ENCODE measurements around the gene MYCT1. TPM values are rescaled to one million over a fixed set of nuclear protein-coding genes. Genes with fewer than 3 reads are reported as not detected.

The MYCT1 gene
- total RNA-seq, 2 experiments from 2014 or later, result not detected

DNA sequence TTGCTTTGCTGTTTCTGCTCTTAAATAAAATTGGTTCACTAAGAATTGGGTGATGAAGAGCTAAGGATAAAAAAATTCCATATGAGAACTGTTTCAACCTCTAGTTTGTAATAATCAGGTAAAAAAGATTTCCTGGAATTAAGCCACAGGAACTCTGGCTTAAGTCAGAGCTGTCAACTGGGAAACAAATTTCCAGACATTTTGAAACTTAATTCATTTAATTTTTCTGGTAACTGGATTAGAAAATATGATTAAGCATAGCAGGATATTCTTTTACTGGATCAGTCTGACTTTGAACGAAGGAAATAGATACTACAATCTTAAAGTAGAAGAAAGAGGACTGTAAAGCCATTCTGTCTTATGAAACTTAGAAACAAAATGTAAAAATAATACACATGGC, 51.6 kb downstream of the MYCT1 start:
- no peaks in the 10 kb centered on the region for H3K36me3 Mint-ChIP-seq (ENCODE audit: low read depth)
- POLR2A ChIA-PET, result no interaction called here
- no peaks in the 10 kb centered on the region for H3K4me1 Mint-ChIP-seq (ENCODE audit: low read depth)
- intact Hi-C loops (cut with DNase I, micrococcal nuclease), result no loop called here
- Histone ChIP-seq H3K27ac (ENCODE audit: low read depth in 1 of 2, low read length in 2 of 2) (no peak overlapping the region), H3K4me3 (ENCODE audit: low read length) (no peak overlapping the region), H3K9me3 (ENCODE audit: control insufficient read depth in 1 of 2, insufficient read depth in 1 of 2, low read length in 2 of 2) (no peaks in the 10 kb centered on the region), H3K36me3 (ENCODE audit: insufficient read depth, low read length) (no peaks in the 10 kb centered on the region), H3K4me1 (ENCODE audit: insufficient read depth, low read length) (no peaks in the 10 kb centered on the region), H3K27me3 (ENCODE audit: control insufficient read depth in 1 of 2, insufficient read depth in 2 of 2, low read length in 2 of 2) (no peaks in the 10 kb centered on the region)
- no peaks in the 10 kb centered on the region for H3K9me3 Mint-ChIP-seq
- ATAC-seq (ENCODE audit: poor library complexity), result no peak
- no peak overlapping the region for H3K4me3 Mint-ChIP-seq
- peaks cover 3% of the 10 kb centered on the region for H3K27me3 Mint-ChIP-seq
- TF ChIP-seq, protein P1, sequence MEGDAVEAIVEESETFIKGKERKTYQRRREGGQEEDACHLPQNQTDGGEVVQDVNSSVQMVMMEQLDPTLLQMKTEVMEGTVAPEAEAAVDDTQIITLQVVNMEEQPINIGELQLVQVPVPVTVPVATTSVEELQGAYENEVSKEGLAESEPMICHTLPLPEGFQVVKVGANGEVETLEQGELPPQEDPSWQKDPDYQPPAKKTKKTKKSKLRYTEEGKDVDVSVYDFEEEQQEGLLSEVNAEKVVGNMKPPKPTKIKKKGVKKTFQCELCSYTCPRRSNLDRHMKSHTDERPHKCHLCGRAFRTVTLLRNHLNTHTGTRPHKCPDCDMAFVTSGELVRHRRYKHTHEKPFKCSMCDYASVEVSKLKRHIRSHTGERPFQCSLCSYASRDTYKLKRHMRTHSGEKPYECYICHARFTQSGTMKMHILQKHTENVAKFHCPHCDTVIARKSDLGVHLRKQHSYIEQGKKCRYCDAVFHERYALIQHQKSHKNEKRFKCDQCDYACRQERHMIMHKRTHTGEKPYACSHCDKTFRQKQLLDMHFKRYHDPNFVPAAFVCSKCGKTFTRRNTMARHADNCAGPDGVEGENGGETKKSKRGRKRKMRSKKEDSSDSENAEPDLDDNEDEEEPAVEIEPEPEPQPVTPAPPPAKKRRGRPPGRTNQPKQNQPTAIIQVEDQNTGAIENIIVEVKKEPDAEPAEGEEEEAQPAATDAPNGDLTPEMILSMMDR (IDR thresholded peaks at IDR 0.05), result no peak
- no peak for DNase-seq
- H3K27ac Mint-ChIP-seq, result no peak overlapping the region
- CTCF ChIA-PET, result no interaction called here

DNA sequence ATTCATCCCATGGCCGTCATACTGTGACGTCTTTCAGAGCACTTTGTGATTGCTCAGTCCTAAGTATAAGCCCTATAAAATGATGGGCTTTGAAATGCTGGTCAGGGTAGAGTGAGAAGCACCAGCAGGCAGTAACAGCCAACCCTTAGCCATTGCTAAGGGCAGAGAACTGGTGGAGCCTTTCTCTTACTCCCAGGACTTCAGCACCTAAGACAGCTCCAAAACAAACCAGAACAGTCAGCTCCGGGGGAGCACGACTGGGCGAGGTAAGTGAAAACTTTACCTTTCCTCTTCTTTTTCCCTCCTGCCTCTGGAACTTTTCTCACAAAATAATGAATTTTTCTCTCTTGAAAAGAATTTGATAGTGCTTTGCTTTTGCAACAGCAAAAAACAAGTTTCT, 53.0 kb downstream of the MYCT1 start, which contains the start of gene VIP:
Gene VIP (plus strand): TSS at position 104 of the 400 bp plus-strand sequence. CDS start 1,381 bp downstream, outside the sequence.
- intact Hi-C loops (cut with DNase I, micrococcal nuclease), result no loop called here
- H3K27ac Mint-ChIP-seq, result no peak within 1 kb of the TSS
- POLR2A ChIA-PET, result no interaction called here
- Histone ChIP-seq H3K27ac (ENCODE audit: low read depth in 1 of 2, low read length in 2 of 2) (no peak within 1 kb of the TSS), H3K36me3 (ENCODE audit: insufficient read depth, low read length) (no peaks in the 10 kb centered on the region), H3K27me3 (ENCODE audit: control insufficient read depth in 1 of 2, insufficient read depth in 2 of 2, low read length in 2 of 2) (no peaks in the 10 kb centered on the region), H3K4me1 (ENCODE audit: insufficient read depth, low read length) (no peaks in the 10 kb centered on the region), H3K9me3 (ENCODE audit: control insufficient read depth in 1 of 2, insufficient read depth in 1 of 2, low read length in 2 of 2) (no peaks in the 10 kb centered on the region), H3K4me3 (ENCODE audit: low read length) (no peak within 1 kb of the TSS)
- CTCF ChIA-PET, result no interaction called here
- DNase-seq (no peak), ATAC-seq (ENCODE audit: poor library complexity) (no peak)
- TF ChIP-seq, protein P1 (IDR thresholded peaks at IDR 0.05), result no peak
- peaks cover 5% of the 10 kb centered on the region for H3K27me3 Mint-ChIP-seq
- H3K4me1 Mint-ChIP-seq (ENCODE audit: low read depth), result no peaks in the 10 kb centered on the region
- H3K9me3 Mint-ChIP-seq, result no peaks in the 10 kb centered on the region
- no peaks in the 10 kb centered on the region for H3K36me3 Mint-ChIP-seq (ENCODE audit: low read depth)
- H3K4me3 Mint-ChIP-seq, result no peak within 1 kb of the TSS

DNA sequence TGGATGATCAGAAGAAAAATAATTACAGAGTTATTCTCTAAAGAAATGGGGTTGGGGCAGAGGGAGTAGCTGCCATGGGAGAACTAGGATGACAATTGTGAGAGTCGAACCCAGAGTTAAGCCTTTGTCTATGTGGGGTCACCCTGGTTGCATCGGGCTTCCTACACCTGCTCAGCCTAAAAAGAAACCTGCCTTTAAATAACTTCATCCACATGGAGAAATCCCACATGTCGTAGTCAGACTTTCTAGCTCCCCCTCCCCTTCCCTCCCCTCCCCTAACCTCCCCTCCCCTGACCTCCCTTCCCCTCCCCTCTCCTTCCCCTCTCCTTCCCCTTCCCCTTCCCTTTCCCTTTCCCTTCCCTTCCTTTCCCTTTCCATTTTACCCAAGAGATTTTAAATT, 67.6 kb downstream of the MYCT1 start:
- Mint-ChIP-seq H3K4me1 (ENCODE audit: low read depth) (no peaks in the 10 kb centered on the region), H3K27ac (no peak overlapping the region), H3K36me3 (ENCODE audit: low read depth) (no peaks in the 10 kb centered on the region), H3K27me3 (peaks cover 7% of the 10 kb centered on the region), H3K9me3 (no peaks in the 10 kb centered on the region), H3K4me3 (no peak overlapping the region)
- no peaks in the 10 kb centered on the region for H3K36me3 ChIP-seq (ENCODE audit: insufficient read depth, low read length)
- POLR2A ChIA-PET, result no interaction called here
- TF ChIP-seq, protein P1 (IDR thresholded peaks at IDR 0.05), result no peak
- no peaks in the 10 kb centered on the region for H3K9me3 ChIP-seq (ENCODE audit: control insufficient read depth in 1 of 2, insufficient read depth in 1 of 2, low read length in 2 of 2)
- no peaks in the 10 kb centered on the region for H3K27me3 ChIP-seq (ENCODE audit: control insufficient read depth in 1 of 2, insufficient read depth in 2 of 2, low read length in 2 of 2)
- CTCF ChIA-PET, result no interaction called here
- intact Hi-C loops (cut with DNase I, micrococcal nuclease), result no loop called here
- H3K4me1 ChIP-seq (ENCODE audit: insufficient read depth, low read length), result no peaks in the 10 kb centered on the region
- no peak overlapping the region for H3K27ac ChIP-seq (ENCODE audit: low read depth in 1 of 2, low read length in 2 of 2)
- ATAC-seq (ENCODE audit: poor library complexity), result no peak
- H3K4me3 ChIP-seq (ENCODE audit: low read length), result no peak overlapping the region
- DNase-seq, result no peak

All from CD4-positive, alpha-beta T cell (primary cell).